ENCODE measurements around the gene ELAC2. TPM values are rescaled to one million over a fixed set of nuclear protein-coding genes. Genes with fewer than 3 reads are reported as not detected.

ELAC2 gene
- total RNA-seq, 1 experiment from 2014 or later, result 119 TPM

DNA sequence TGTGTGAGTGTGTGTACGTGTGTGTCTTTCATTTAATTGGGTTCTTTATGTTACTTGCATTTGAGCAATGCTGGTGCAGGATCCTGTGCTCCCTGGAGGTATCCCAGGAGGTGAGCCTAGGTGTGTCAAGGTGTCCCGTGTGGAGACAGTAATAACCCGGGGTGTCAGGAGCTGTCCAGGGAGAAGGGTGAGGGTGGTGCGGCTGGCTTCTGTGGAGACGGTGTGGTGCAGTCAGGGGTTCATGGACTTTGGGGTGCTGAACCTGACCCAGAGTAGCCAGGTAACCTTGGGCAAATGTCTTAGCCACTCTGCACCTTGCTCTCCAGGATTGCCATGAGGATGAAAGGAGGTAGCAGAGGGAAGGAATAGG lies 7.4 kb upstream of the ELAC2 start:
- in situ Hi-C loops (cut with HindIII; ENCODE audit: low sequenced_read_pairs), result no loop called here
- no peak for DNase-seq (ENCODE audit: low spot score)

- in situ Hi-C loops (cut with HindIII; ENCODE audit: low sequenced_read_pairs), result no loop called here
- DNase-seq (ENCODE audit: low spot score), result peak; percentile 66
Observed at GRCh38 chr17:13024526-13025257, 6.9 kb upstream of the ELAC2 start.

DNA sequence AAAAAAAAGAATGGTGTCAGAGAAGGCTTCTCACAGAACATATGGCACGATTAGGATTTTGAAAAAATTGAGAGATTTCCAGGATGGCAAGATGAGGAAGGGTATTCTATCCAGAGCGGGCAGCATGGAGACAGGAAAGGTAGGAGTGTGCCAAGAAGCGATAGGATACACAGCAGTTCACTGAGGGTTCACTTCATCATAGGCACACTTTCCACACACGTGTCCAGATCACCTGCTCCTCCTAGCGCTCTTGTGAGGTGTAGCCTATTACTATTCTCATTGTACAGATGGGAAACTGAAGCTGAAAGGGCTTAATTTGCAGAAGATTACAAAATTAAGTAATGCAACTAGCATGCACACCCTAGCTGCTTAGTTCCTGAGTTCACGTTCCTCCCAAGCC lies 6.2 kb upstream of the ELAC2 start:
- in situ Hi-C loops (cut with HindIII; ENCODE audit: low sequenced_read_pairs), result no loop called here
- DNase-seq (ENCODE audit: low spot score), result peak; percentile 43

GRCh38 chr17:13016881-13017654 lies 759 bp downstream of the ELAC2 start:
- peak; percentile 10 for DNase-seq (ENCODE audit: low spot score)
- in situ Hi-C loops (cut with HindIII; ENCODE audit: low sequenced_read_pairs), result no loop called here

DNA sequence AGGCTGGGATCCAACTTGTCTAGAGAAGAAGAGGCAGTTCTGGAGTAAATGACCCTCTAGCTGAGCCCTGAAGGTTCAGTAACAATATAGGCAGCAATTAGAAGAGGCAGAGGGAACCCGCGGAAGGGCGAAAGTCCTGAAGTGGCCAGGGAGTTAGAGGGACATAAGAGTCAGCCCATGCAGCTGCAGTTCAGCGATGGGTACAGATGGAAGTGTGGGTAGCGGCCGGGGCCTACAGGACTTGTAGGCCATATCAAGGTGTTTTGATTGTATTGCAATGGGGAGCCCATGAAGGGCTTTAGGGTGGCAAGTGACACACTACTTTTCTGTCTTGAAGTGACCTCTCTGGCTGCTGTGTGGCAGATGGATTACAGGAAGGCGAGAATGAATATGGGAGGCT lies 3.0 kb downstream of the ELAC2 start:
- no peak for DNase-seq (ENCODE audit: low spot score)
- in situ Hi-C loops (cut with HindIII; ENCODE audit: low sequenced_read_pairs), result no loop called here

DNA sequence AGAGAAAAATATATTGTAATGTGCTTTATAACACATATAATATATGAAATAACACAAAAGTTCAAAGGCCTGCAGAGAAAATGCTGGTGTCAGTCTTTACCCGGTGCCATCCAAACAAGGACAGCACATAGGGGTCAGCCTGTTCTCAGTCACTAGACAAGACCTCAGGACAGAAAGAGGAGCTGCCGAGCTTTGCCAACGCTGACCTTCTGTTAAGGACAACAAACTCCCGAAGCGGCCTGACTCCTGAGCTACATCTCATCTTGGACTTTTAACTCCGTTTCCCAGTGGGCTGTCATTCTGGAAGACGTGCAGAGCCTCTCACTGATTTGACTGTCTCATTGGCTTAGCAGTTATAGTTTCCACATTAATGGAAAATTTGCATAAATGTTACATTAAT lies 6.9 kb downstream of the ELAC2 start:
- no peak for DNase-seq (ENCODE audit: low spot score)
- in situ Hi-C loops (cut with HindIII; ENCODE audit: low sequenced_read_pairs), result no loop called here

DNA sequence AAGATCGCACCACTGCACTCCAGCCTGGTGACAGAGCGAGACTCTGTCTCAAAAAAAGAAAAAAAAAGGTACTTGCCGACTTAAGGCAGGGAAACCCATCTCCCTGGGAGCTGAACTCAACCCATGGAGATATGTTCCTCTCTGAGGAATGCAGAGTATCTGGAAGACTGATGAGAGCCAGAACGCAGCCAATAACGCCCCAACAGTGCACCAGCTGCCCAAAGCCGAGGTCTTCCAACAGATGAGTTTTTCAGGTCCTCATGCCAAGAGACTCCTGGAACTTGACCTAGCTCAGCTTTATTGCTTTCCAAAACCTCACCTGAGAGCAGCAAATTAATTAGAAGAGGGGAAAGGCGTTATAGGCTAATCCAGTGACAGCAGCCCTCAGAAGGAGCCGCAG lies 9.4 kb downstream of the ELAC2 start:
- in situ Hi-C loops (cut with HindIII; ENCODE audit: low sequenced_read_pairs), result no loop called here
- peak; percentile 62 for DNase-seq (ENCODE audit: low spot score)

DNA sequence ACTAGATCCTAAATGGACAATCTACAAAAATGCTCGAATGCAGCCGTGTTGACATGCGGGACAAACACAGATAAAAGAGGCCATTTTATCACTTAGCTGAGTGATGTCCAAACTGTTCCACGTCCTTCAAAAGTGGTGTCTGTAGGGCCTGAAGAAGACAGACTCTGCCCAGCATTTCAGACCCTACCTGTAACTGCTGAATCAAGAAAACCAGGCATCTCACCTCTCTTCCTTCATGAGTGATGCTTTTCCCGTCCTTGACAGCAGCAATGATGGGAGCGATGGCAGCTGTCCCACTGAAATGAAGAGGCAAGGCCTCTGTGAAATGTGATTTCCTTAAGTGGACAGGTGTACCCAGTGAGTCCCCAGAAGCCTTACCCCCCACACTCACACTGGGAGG lies 12.3 kb downstream of the ELAC2 start:
- DNase-seq (ENCODE audit: low spot score), result no peak
- in situ Hi-C loops (cut with HindIII; ENCODE audit: low sequenced_read_pairs), result no loop called here

- in situ Hi-C loops (cut with HindIII; ENCODE audit: low sequenced_read_pairs), result no loop called here
- DNase-seq (ENCODE audit: low spot score), result no peak
Observed at GRCh38 chr17:13004336-13004735, 13.5 kb downstream of the ELAC2 start.

DNA sequence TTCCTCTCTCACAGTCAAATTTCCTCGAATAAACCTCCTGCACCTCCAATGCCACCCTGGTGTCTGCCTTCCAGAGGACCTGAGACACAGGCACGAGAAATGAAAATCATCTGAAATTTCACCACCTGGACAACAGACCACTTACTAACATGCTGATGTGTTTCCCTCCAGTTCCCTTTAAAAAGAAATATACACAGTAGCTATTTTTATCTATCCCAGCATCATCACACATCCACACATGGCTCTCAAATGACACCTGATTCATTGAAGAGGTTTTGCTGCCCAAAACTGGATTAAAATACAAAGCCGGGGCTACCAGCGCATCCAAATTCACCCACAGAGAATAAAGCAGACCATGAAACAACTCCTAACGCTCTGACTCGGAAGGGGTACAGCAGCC lies 13.9 kb downstream of the ELAC2 start:
- in situ Hi-C loops (cut with HindIII; ENCODE audit: low sequenced_read_pairs), result no loop called here
- no peak for DNase-seq (ENCODE audit: low spot score)

DNA sequence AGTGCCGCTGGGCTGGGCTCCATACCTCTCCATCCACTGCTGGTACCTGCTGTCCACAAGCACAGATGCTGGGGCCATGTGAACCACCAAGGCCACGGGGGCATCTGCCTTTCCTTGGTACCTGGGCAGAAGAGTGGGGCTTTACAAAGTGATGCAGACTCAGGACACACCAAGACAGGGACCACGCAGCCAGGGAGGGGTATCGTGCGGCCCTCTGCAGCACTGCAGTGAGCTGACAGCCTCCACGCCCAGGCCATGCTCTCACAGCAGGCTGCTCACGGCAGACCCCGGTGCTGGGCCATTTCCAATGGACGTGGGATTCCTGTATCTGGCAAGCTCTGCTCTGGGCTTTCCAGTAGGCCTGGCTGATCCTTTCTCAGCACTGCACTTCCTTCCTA lies 14.4 kb downstream of the ELAC2 start:
- in situ Hi-C loops (cut with HindIII; ENCODE audit: low sequenced_read_pairs), result no loop called here
- DNase-seq (ENCODE audit: low spot score), result no peak

DNA sequence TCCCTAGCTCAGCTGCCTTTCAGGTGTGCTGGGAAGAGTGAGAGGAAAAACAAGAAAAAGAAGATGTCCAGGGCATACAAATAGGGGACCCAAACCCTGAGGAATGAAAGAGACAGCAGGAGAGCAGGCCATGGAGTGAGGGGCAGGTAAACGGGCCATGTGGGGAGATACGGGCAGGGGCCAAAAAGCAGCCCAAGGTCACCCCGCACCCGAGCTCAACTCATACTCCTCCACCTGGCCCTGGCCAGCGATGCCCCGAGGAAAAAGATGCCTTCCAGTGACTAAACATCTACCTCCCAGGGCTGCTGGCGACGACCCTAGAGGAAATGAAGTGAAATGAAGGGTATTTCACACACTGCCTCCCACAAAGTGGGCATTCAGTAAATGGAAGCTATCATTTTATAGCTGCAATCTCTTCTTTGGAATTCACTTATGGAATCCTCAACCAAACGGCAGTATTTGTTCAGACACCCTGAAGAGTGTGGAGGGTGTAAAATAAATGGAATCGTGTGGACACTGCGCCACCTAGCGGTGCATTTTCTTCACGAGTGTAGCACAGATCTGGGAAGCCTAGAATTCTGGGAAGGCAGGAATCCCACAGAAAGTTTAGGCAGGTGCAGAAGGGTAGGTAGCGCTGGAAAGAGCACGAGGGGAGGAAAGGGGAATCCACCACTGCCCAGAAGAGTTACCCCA lies 14.9 kb downstream of the ELAC2 start:
- in situ Hi-C loops (cut with HindIII; ENCODE audit: low sequenced_read_pairs), result no loop called here
- DNase-seq (ENCODE audit: low spot score), result peak; percentile 91

- peak; percentile 87 for DNase-seq (ENCODE audit: low spot score)
- in situ Hi-C loops (cut with HindIII; ENCODE audit: low sequenced_read_pairs), result no loop called here
Observed at GRCh38 chr17:13001991-13002615, 15.7 kb downstream of the ELAC2 start.

- no peak for DNase-seq (ENCODE audit: low spot score)
- in situ Hi-C loops (cut with HindIII; ENCODE audit: low sequenced_read_pairs), result no loop called here
Observed at GRCh38 chr17:13000561-13000960, 17.3 kb downstream of the ELAC2 start.

GRCh38 chr17:12998874-12999273 lies 19.0 kb downstream of the ELAC2 start:
- DNase-seq (ENCODE audit: low spot score), result no peak
- in situ Hi-C loops (cut with HindIII; ENCODE audit: low sequenced_read_pairs), result no loop called here

- in situ Hi-C loops (cut with HindIII; ENCODE audit: low sequenced_read_pairs), result no loop called here
- no peak for DNase-seq (ENCODE audit: low spot score)
Observed at GRCh38 chr17:12998461-12998860, 19.4 kb downstream of the ELAC2 start.

DNA sequence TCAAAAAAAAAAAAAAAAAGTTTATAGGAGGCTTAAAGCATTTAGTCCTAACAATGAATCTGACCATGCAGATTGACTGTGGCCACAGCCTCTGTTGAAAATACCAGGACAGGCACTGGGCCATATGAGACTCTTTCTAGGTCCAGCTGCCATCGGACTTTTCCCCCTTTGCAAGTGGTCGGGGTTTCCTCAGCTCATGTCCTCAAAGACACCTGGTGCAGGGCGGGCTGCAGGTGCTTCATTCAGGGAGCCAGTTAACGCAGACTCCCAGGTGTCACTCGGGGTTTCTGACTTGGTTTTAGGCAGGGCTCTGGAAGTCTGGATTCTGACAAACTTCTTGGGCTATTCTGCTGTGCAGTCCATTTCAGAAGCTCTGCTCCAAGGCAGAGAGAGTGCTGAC lies 20.9 kb downstream of the ELAC2 start:
- DNase-seq (ENCODE audit: low spot score), result no peak
- in situ Hi-C loops (cut with HindIII; ENCODE audit: low sequenced_read_pairs), result no loop called here

DNA sequence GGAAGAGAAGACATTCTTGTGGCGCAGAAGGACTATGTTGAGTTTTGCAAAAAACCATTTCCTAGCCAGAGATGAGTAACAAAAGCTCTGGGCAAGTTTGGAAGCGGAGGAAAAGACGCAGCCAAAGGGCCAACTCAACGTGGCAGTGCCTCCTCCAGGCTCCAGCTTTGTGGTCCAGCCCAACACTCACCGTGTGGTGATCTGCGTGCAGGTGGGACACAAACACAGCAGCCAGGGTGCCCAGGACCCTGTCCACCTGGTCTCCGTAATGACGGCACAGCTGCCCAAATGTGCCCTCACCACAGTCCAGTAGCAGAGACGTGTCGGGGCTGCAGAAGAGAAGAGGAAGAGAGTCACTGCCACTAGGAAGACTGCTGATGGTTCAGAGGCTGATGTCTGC lies 21.5 kb downstream of the ELAC2 start:
- in situ Hi-C loops (cut with HindIII; ENCODE audit: low sequenced_read_pairs), result no loop called here

DNA sequence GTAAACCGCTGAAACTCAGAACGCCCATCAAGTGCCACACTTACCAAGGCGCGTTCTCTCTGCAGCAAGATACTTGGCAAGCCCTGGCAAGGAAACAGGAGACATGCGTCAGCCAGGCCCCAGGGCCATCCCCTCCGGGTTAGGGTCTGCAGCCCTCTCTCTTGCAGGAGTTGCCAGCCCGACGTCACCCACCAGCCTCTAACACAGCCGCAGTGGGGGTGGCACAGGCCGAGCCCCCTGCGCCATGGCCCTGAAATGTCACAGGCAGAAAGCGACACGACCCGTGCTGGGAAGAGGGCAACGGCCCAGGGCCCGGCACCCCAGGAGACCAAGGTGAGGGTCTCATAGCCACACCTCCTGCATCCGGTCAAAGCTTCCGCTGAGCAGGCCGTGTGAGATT lies 21.9 kb downstream of the ELAC2 start:
- in situ Hi-C loops (cut with HindIII; ENCODE audit: low sequenced_read_pairs), result no loop called here
- DNase-seq (ENCODE audit: low spot score), result no peak

More for the DNA sequence above, 21.5 kb downstream of the ELAC2 start:
- no peak for DNase-seq (ENCODE audit: low spot score)
